BLaER1 treated with 17β-estradiol and CSF1 and Interleukin-3, amounts not matched to agents 10 nM and 100 nM (cell line): ENCODE data around the gene GTF3A.

ENCODE experiments used
- H3K27ac ChIP-seq, 11 experiments: shearing (Covaris generic); formaldehyde crosslinking; 2 replicates each; pipeline ENCODE4 v1.8.1; 2022
- H3K27me3 ChIP-seq, 11 experiments: shearing (Covaris generic); formaldehyde crosslinking; 2 replicates each; pipeline ENCODE4 v1.8.1; 2022
- H3K36me3 ChIP-seq, 11 experiments: shearing (Covaris generic); formaldehyde crosslinking; 2 replicates each; pipeline ENCODE4 v1.8.1; 2022
- H3K4me1 ChIP-seq, 10 experiments: shearing (Covaris generic); formaldehyde crosslinking; 2 replicates each; pipeline ENCODE4 v1.8.1; 2022
- H3K4me2 ChIP-seq, 11 experiments: shearing (Covaris generic); formaldehyde crosslinking; 2 replicates each; pipeline ENCODE4 v1.8.1; 2022
- H3K4me3 ChIP-seq, 10 experiments: shearing (Covaris generic); formaldehyde crosslinking; 2 replicates each; pipeline ENCODE4 v1.8.1; 2022
- H3K9ac ChIP-seq, 11 experiments: shearing (Covaris generic); formaldehyde crosslinking; 2 replicates each; pipeline ENCODE4 v1.8.1; 2022
- H3K9me3 ChIP-seq, 11 experiments: shearing (Covaris generic); formaldehyde crosslinking; replicated peaks in 1 of 11; 2 replicates each; pipeline ENCODE4 v1.8.1; 2022
- H4K20me1 ChIP-seq, 11 experiments: shearing (Covaris generic); formaldehyde crosslinking; 2 replicates each; pipeline ENCODE4 v1.8.1; 2022
- Cebpa-rat ChIP-seq, 11 experiments: shearing (Covaris generic); IDR thresholded peaks; 2 replicates each; pipeline ENCODE4 v1.8.1; 2022

The GTF3A gene

DNA sequence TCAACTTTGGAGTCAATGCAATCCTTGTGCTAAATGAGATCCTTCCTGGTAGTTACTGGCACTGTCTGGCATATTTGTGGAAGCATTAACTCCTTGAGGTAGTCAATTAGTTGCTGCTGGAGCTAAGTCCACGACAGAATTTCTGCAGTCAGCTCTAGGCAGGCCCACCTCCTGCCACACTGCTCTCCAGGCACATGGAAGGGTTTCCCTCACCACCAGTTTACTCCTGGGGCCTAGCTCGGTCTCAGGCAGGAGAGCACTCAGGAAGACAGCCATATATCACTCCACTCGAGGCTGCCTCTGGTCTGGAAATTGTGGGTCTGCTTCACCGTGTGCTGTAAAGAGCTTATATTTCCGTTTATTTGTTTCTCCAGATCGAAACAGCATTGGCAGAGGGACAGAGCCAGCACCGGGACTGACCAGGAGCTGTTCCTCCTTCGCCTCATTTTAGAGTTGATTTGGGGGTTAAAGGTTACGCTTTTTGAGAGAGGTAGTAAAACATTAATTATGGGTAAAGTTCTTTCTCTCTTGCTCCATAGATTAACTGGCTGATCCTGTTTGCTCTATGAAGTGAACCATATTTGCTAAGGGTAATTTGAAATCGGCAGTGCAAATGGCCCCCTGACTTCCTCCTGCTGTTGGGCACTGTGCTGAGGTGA lies 20.6 kb upstream of the GTF3A start:
- H4K20me1 ChIP-seq = no peaks in the 10 kb centered on the region
- H3K9me3 ChIP-seq = peaks cover 0 to 10% (median 6%) of the 10 kb centered on the region in 11 experiments; a peak in 6 of 22 replicates
- no peak for TF ChIP-seq Cebpa-rat (IDR thresholded peaks at IDR 0.05)
- H3K4me2 ChIP-seq = no peak overlapping the region
- H3K27me3 ChIP-seq = no peaks in the 10 kb centered on the region
- peaks cover 6 to 21% (median 11%) of the 10 kb centered on the region in 10 experiments; a peak in 16 of 20 replicates for H3K4me1 ChIP-seq
- H3K36me3 ChIP-seq = no peaks in the 10 kb centered on the region
- no peak overlapping the region for H3K4me3 ChIP-seq
- no peak overlapping the region for H3K27ac ChIP-seq
- no peak overlapping the region for H3K9ac ChIP-seq

DNA sequence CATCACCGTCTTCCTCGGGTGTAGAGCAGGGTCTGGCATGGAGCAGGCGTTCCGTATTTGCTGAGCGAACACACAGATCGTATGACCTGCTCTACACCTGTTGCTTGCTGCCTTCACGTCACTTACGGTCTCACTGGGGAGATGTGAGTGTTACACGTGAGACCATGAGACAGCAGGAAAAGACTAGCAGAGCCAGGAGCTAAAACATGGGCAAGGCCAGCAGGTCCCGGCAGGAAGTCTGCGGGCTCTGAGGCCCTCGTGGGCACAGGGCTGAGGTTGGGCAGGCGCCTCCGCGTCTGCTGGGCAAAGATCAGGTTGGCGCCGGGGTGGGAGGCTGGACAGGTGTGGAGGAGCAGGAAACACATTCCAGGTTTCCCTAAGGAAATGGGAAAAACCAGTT lies 19.7 kb upstream of the GTF3A start:
- no peak for TF ChIP-seq Cebpa-rat (IDR thresholded peaks at IDR 0.05)
- H3K9me3 ChIP-seq = peaks cover 0 to 15% (median 6%) of the 10 kb centered on the region in 11 experiments; a peak in 11 of 22 replicates
- H3K4me1 ChIP-seq = peaks cover 4 to 14% (median 9%) of the 10 kb centered on the region in 10 experiments; a peak in 16 of 20 replicates
- no peak overlapping the region for H3K9ac ChIP-seq
- H3K36me3 ChIP-seq = no peaks in the 10 kb centered on the region
- no peak overlapping the region for H3K4me3 ChIP-seq
- no peaks in the 10 kb centered on the region for H4K20me1 ChIP-seq
- no peaks in the 10 kb centered on the region for H3K27me3 ChIP-seq
- no peak overlapping the region for H3K4me2 ChIP-seq
- no peak overlapping the region for H3K27ac ChIP-seq

DNA sequence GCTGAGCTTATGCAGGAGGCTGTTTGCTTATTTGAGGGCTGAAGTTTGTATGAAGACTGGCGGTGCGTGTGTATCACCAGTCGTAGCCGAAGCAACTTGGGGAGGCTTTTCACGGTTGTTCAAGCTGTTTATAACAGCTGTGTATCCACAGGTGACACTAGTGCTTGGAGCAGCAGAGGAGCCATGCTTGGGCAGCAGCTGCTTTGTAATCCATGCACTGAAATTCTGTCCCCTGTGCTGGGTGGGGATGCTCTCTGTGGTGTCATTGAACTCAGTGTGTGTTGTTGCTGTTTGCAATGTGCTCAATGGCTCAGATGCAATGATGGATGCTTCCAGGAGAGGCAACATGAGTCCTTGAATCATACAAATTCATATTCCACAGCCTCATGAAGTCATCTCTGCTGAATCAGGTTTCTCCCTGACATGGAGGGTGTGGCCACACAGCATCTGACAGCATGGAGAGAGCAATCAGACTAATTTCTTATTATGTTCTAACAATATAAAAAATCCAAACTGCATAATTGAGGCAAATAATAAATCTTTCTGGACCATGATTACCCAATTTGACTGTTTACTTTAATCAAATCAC lies 18.8 kb upstream of the GTF3A start:
- H3K9me3 ChIP-seq = peaks cover 0 to 17% (median 5%) of the 10 kb centered on the region in 11 experiments; a peak in 11 of 22 replicates
- no peaks in the 10 kb centered on the region for H4K20me1 ChIP-seq
- H3K36me3 ChIP-seq = no peaks in the 10 kb centered on the region
- peaks cover 4 to 12% (median 9%) of the 10 kb centered on the region in 10 experiments; a peak in 16 of 20 replicates for H3K4me1 ChIP-seq
- H3K4me3 ChIP-seq = no peak overlapping the region
- no peak for TF ChIP-seq Cebpa-rat (IDR thresholded peaks at IDR 0.05)
- no peak overlapping the region for H3K4me2 ChIP-seq
- H3K27me3 ChIP-seq = no peaks in the 10 kb centered on the region
- no peak overlapping the region for H3K9ac ChIP-seq
- H3K27ac ChIP-seq = no peak overlapping the region

DNA sequence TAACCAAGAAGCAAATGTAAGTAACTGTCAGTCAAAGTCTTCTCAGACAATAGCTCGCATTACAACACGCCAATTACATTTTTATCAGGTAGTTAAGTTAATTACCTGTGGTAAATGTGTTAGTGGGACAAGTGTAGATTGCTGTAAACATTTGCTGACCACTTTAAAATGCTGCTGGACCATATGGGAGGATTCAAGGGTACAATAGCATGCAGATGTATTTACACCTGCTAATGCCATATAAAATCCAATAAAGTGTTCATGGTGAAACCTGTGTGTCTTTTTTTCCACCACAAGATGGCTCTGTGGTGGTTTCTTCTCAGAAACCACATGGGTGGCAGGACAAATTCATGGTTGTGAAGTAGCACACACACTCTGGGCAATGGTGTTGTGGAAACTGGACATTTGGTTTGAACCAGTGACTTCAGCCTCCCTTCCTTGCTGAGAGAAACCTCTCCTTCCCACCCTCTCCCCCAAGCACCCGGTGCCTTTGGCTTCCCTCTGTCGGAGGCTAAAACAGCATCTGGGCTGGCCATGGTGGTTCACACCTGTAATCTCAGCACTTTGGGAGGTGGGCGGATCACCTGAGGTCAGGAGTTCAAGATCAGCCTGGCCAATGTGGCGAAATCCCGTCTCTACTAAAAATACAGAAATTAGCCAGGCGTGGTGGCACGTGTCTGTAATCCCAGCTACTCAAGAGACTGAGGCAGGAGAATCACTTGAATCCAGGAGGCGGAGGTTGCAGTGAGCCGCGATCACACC lies 18.1 kb upstream of the GTF3A start:
- Histone ChIP-seq H3K4me3 (no peak overlapping the region), H3K9ac (no peak overlapping the region), H4K20me1 (no peaks in the 10 kb centered on the region), H3K36me3 (no peaks in the 10 kb centered on the region), H3K27me3 (no peaks in the 10 kb centered on the region), H3K4me1 (peaks cover under 1 to 5% (median 3%) of the 10 kb centered on the region in 10 experiments; a peak in 14 of 20 replicates), H3K27ac (no peak overlapping the region), H3K4me2 (peak overlapping the region in 1 of 11 experiments; percentile 22; a peak in 1 of 22 replicates), H3K9me3 (peaks cover 0 to 15% (median 5%) of the 10 kb centered on the region in 11 experiments; a peak in 8 of 22 replicates)
- TF ChIP-seq Cebpa-rat (IDR thresholded peaks at IDR 0.05) = no peak

DNA sequence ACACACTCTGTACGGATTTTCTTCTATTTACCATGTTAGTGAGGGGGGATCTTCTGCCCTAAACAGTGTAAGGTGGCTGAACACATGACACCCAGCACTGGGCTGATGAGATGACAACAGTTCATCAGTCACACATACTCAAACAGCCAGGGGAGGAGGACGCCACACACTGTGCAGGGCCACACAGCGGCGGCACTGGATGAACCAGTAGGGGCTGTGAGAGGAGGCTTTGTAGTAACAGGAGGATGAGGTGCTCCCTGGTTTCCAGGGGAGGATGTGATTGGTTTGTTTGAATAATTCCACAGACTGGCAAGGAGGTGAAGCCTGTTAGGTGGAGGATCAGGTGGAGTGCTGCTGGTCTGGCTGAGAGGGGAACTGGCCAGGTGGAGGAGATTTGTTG lies 16.3 kb upstream of the GTF3A start:
- H3K36me3 ChIP-seq = no peaks in the 10 kb centered on the region
- no peak for TF ChIP-seq Cebpa-rat (IDR thresholded peaks at IDR 0.05)
- H3K27me3 ChIP-seq = no peaks in the 10 kb centered on the region
- peaks cover 0 to 3% (median 0%) of the 10 kb centered on the region in 10 experiments; a peak in 1 of 20 replicates for H3K4me1 ChIP-seq
- H3K9ac ChIP-seq = no peak overlapping the region
- no peak overlapping the region for H3K4me2 ChIP-seq
- no peak overlapping the region for H3K4me3 ChIP-seq
- H4K20me1 ChIP-seq = no peaks in the 10 kb centered on the region
- no peak overlapping the region for H3K27ac ChIP-seq
- peaks cover 0 to 15% (median 5%) of the 10 kb centered on the region in 11 experiments; a peak in 8 of 22 replicates for H3K9me3 ChIP-seq

DNA sequence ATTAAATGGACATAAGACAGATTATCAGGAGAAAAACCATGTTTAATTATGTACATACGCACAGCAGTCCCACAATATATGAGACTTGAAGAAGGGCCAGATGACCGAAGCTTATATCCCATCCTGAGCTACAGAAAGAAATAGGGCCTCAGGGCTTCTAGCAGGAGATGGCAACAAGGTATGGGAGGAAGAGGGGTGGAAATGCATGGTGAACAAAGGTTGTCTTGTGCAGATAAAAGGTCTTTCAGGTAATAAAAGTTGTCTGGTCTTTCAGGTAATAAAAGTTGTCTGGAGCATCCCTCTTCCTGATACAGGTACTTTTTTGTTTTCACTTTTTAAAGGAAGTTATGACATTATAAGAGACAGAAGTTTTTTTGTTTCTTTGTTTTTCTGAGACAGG lies 15.4 kb upstream of the GTF3A start:
- no peak overlapping the region for H3K4me3 ChIP-seq
- H3K9me3 ChIP-seq = peaks cover 0 to 15% (median 5%) of the 10 kb centered on the region in 11 experiments; a peak in 8 of 22 replicates
- H3K27ac ChIP-seq = no peak overlapping the region
- peaks cover 0 to 3% (median 0%) of the 10 kb centered on the region in 10 experiments; a peak in 2 of 20 replicates for H3K4me1 ChIP-seq
- no peaks in the 10 kb centered on the region for H3K27me3 ChIP-seq
- no peak for TF ChIP-seq Cebpa-rat (IDR thresholded peaks at IDR 0.05)
- no peak overlapping the region for H3K4me2 ChIP-seq
- H4K20me1 ChIP-seq = no peaks in the 10 kb centered on the region
- no peaks in the 10 kb centered on the region for H3K36me3 ChIP-seq
- no peak overlapping the region for H3K9ac ChIP-seq

DNA sequence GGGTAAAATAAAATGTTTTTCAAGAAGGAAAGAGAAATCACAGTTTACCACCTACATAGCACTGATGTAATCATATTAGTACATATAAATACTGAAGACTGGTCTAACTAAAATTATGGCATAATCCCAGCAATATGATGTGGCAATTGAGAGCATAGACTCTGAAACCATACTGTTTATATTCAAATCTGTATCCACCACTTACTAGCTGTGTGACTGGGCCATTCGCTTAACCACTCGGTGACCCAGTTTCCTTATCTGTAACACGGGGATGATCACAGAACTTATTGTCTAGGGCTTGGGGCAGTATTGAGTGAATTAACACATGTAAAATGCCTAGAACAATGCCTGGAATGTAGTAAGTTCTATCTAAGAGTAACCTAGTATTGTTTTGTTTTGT lies 13.1 kb upstream of the GTF3A start:
- no peak overlapping the region for H3K4me2 ChIP-seq
- no peak for TF ChIP-seq Cebpa-rat (IDR thresholded peaks at IDR 0.05)
- H3K9me3 ChIP-seq = peaks cover 0 to 15% (median 5%) of the 10 kb centered on the region in 11 experiments; a peak in 8 of 22 replicates
- no peaks in the 10 kb centered on the region for H4K20me1 ChIP-seq
- H3K27ac ChIP-seq = no peak overlapping the region
- H3K9ac ChIP-seq = no peak overlapping the region
- no peak overlapping the region for H3K4me3 ChIP-seq
- no peaks in the 10 kb centered on the region for H3K36me3 ChIP-seq
- H3K4me1 ChIP-seq = peaks cover 8 to 22% (median 19%) of the 10 kb centered on the region in 10 experiments; a peak in 18 of 20 replicates
- no peaks in the 10 kb centered on the region for H3K27me3 ChIP-seq

DNA sequence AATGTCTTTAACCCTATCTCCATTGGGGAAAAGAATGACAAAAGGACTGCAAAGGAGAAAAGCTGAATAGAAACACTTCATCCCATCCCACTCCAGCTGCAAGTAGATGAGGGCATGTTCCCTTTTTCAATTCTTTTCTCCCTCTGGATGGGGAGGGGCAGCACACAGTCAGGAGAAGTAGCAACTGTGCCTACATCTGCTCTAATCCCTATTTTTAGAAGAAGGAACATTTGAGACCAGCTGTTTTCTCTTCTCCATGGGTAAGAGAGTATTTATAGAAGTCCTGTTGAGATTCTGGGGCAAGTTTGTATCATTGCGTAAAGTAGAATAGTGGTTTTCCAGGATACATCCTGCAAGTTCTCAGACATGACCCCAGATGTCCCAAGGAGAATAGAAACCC lies 9.3 kb upstream of the GTF3A start:
- no peak for TF ChIP-seq Cebpa-rat (IDR thresholded peaks at IDR 0.05)
- Histone ChIP-seq H3K27me3 (no peaks in the 10 kb centered on the region), H3K9ac (no peak overlapping the region), H3K36me3 (no peaks in the 10 kb centered on the region), H3K27ac (peak overlapping the region in 6 of 11 experiments; percentile 21 to 54 (median 44); a peak in 11 of 22 replicates), H3K4me1 (peaks cover 8 to 34% (median 19%) of the 10 kb centered on the region in 10 experiments; a peak in 18 of 20 replicates), H3K4me3 (no peak overlapping the region), H4K20me1 (no peaks in the 10 kb centered on the region), H3K4me2 (peak overlapping the region; percentile 0 to 87 (median 55); a peak in 20 of 22 replicates), H3K9me3 (peaks cover 0 to 6% (median 0%) of the 10 kb centered on the region in 11 experiments; a peak in 4 of 22 replicates)

DNA sequence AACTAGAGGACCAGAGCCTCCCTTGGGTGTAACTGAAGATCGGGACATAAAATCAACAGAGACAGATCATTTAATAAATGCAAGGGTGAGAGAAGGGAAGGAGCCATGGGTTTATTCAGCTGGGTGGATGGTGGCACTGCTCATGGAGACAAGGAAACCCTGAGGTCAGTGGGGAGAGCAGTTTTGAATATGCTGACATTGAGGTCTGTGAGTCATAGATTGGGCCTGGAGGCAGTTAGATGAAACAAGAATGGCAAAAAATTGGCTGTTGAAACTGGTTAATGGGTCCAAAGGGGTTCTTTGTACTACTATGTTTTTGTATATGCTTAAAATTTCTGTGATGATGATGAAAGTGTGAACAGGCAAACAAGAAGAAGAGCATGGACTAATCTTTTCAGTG lies 5.1 kb upstream of the GTF3A start:
- Histone ChIP-seq H3K36me3 (no peaks in the 10 kb centered on the region), H3K27ac (no peak overlapping the region), H3K4me1 (peaks cover 14 to 39% (median 25%) of the 10 kb centered on the region in 10 experiments), H3K4me2 (peak overlapping the region in 2 of 11 experiments; percentile 24 to 39; a peak in 2 of 22 replicates), H3K9me3 (no peaks in the 10 kb centered on the region), H3K27me3 (no peaks in the 10 kb centered on the region), H4K20me1 (no peaks in the 10 kb centered on the region), H3K4me3 (no peak overlapping the region), H3K9ac (no peak overlapping the region)
- TF ChIP-seq Cebpa-rat (IDR thresholded peaks at IDR 0.05) = no peak
